GM23338 (cell line): ENCODE measurements around the gene TMEM120B.
A peak's percentile ranks its signal among the peaks of the same experiment; 100 is the strongest.

Experiments
- CTCF ChIP-seq, 2 experiments: fragments of 200-600 bp in 1 of 2; sonication (generic) in 1 of 2; conservative IDR thresholded peaks; 2 replicates each; pipeline versions ENCODE4 v1.5.1 to v1.6.1; 2016 to 2017; ENCODE audit warnings: antibody characterized with exemption in 2 of 2, low read depth in 2 of 2, mild to moderate bottlenecking in 2 of 2, moderate library complexity in 1 of 2
- EZH2 ChIP-seq: fragments of 200-600 bp; sonication (generic); IDR thresholded peaks from one replicate; pipeline ENCODE4 v1.8.0; 2017; ENCODE audit warnings: antibody characterized with exemption, mild to moderate bottlenecking, low read depth; ENCODE audit not compliant: unreplicated experiment
- EZH2phosphoT487 ChIP-seq: fragments of 200-600 bp; sonication (generic); IDR thresholded peaks from one replicate; pipeline ENCODE4 v1.8.1; 2018; ENCODE audit warnings: antibody characterized with exemption; ENCODE audit not compliant: unreplicated experiment
- POLR2AphosphoS5 ChIP-seq: IDR thresholded peaks from 2 replicates; pipeline ENCODE4 v1.6.1; 2016; ENCODE audit warnings: antibody characterized with exemption, low read depth
- REST ChIP-seq: IDR thresholded peaks from one replicate; pipeline ENCODE4 v1.6.1; 2018; ENCODE audit warnings: antibody characterized with exemption; ENCODE audit not compliant: unreplicated experiment
- ZNF462 ChIP-seq: fragments of 250-450 bp; sonication (Bioruptor Pico); IDR thresholded peaks from 2 replicates; pipeline ENCODE4 v1.5.0; 2020; ENCODE audit warnings: mild to moderate bottlenecking, moderate library complexity

GRCh38 chr12:121795034-121795968, 82.7 kb downstream of the TMEM120B start:
- peak; percentile 94 to 99 for TF ChIP-seq CTCF (conservative IDR thresholded peaks at IDR 0.05; ENCODE audit: low read depth in 2 of 2)
- no peak for TF ChIP-seq REST
- TF ChIP-seq ZNF462 (CRISPR knock-in tag), result no peak
- peak; percentile 71; the same call in 1 of the 2 replicates for TF ChIP-seq POLR2AphosphoS5
- no peak for TF ChIP-seq EZH2phosphoT487
- TF ChIP-seq EZH2, result no peak
